HG02571 (cell line): Measurements from ENCODE around the gene CD44.

Source experiments
- ATAC-seq: cut with Tn5 transposase; IDR thresholded peaks from one replicate; pipeline ENCODE4 v1.9.1; 2021; ENCODE audit warnings: mild to moderate bottlenecking, moderate library complexity; ENCODE audit not compliant: unreplicated experiment

CD44 gene

DNA sequence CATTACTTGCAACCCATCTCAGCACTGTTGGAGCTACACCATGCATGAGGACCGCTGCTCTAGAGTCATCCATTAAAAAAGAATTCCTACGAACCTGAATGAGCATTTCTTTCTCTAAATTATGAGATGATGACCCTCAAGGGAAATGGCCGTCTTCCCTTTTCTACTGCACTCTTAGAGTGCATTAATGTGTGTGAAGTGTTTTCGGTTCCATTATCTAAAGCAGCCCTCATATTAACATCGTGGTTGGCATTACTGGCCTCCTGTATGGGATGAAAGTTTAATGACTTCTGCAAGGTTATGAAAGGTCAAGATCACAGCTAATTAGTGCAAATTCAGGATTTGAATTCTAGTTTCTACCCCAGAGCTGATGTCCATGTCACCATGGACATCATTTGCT lies 16.7 kb downstream of the CD44 start:
- no peak for ATAC-seq

- no peak for ATAC-seq
Observed at GRCh38 chr11:35157814-35158700, 19.1 kb downstream of the CD44 start.

DNA sequence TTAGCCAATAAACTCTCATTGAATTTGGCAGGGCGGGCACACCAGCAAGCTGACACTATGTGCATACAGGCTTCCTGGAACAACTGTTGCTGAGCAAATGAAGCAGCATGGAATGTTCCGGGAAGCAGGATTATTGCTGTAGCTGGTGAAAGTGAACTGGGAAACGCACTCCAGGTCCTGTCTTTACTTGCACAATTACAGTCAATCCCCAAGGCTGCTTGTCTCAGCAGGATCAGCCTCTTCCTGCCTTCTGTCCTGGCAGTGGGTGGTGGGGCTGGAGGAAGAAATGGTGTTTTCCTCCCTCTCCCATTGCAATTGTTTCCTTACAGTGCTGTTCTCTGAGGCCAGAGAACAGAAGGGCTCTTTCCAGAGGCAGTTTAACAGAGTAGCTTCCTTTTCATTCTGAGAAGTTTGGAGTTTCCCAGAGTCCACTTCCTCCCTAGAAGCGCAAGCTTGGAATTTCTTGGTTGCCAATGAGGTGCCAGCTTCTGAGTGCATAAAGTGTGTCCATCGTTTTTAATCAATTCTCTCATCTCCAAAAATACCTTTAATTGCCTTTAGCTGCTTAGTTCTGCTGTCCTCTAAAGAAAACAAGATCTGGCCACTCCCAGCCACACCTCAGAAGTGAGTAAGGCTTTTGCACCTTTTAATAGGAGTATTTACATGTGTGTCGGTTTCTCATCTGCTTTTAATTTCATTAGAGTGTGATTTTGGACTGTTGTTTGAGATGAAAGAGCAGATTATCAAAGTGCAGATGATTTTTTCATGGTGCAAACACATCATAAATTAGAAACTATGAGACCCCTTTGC lies 19.9 kb downstream of the CD44 start:
- no peak for ATAC-seq

- no peak for ATAC-seq
Observed at GRCh38 chr11:35160246-35160824, 21.4 kb downstream of the CD44 start.

- ATAC-seq: no peak
Observed at GRCh38 chr11:35160902-35161597, 22.1 kb downstream of the CD44 start.

GRCh38 chr11:35162745-35163144 lies 23.8 kb downstream of the CD44 start:
- no peak for ATAC-seq

GRCh38 chr11:35163209-35163608 lies 24.2 kb downstream of the CD44 start:
- no peak for ATAC-seq

GRCh38 chr11:35163702-35164496 lies 24.9 kb downstream of the CD44 start:
- ATAC-seq: peak; percentile 34

- ATAC-seq: no peak
Observed at GRCh38 chr11:35165030-35165422, 26.1 kb downstream of the CD44 start.

GRCh38 chr11:35165423-35166368 lies 26.7 kb downstream of the CD44 start:
- ATAC-seq: peak; percentile 82

GRCh38 chr11:35166369-35167360 lies 27.7 kb downstream of the CD44 start:
- peak; percentile 8 for ATAC-seq

- ATAC-seq: no peak
Observed at GRCh38 chr11:35167426-35167954, 28.5 kb downstream of the CD44 start.

- ATAC-seq: no peak
Observed at GRCh38 chr11:35168671-35169070, 29.7 kb downstream of the CD44 start.

DNA sequence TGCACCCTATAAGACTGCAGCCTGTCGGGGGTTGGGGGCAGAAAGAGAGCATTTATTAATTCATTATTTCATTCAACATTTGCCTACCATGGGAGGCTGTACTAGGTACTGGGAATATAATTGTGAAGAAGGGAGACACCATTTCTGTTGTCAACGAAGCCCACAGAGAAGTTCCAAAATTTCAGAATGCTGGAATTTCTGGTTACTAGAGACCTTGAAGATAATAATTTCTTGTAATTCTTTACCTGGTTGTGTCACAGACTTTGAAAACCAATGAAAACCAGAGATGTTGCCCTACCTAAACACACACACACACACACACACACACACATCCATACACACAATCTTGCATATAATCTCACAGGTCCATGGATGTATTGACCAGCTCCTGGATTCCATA lies 30.1 kb downstream of the CD44 start:
- no peak for ATAC-seq

DNA sequence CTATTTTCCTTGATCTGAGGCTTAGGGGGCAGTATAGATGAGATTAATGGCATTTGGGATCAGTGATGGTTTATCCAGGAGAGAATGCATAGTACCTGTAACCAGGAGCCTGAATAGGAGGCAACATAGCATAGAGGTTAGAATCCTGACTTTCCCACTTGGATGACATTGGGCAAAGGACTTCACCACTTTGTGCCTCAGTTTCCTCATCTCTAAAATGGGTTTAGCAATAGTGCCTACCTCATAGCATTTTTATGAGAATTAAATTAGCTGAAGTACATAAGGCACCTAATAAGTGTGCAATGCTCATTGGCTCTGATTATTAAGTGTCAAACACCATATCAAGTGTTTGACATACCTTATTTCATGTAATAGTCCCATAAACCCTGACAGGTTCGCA lies 30.8 kb downstream of the CD44 start:
- no peak for ATAC-seq

GRCh38 chr11:35170503-35170902 lies 31.5 kb downstream of the CD44 start:
- ATAC-seq: no peak

DNA sequence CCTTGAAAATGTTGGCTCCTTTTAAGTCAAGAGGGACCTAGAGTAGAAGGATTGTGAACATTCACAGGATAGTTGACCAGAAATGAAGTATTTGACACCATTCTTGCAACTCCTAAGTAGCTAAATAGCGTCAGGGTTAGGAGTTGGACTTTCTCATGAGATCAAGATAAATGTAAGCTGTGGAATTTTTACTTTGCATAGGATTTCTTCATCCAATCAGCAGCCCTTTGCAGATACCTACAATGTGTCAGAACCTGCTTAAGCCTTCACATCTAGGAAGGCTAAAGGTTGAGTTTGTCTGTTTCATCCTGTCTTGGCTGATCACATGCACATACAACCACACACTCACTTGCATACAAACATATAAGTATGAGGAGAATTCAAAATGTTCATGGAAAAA lies 32.3 kb downstream of the CD44 start:
- no peak for ATAC-seq
